ENCODE measurements around the gene ST6GALNAC4.
A peak's percentile ranks its signal among the peaks of the same experiment; 100 is the strongest.

Gene ST6GALNAC4

DNA sequence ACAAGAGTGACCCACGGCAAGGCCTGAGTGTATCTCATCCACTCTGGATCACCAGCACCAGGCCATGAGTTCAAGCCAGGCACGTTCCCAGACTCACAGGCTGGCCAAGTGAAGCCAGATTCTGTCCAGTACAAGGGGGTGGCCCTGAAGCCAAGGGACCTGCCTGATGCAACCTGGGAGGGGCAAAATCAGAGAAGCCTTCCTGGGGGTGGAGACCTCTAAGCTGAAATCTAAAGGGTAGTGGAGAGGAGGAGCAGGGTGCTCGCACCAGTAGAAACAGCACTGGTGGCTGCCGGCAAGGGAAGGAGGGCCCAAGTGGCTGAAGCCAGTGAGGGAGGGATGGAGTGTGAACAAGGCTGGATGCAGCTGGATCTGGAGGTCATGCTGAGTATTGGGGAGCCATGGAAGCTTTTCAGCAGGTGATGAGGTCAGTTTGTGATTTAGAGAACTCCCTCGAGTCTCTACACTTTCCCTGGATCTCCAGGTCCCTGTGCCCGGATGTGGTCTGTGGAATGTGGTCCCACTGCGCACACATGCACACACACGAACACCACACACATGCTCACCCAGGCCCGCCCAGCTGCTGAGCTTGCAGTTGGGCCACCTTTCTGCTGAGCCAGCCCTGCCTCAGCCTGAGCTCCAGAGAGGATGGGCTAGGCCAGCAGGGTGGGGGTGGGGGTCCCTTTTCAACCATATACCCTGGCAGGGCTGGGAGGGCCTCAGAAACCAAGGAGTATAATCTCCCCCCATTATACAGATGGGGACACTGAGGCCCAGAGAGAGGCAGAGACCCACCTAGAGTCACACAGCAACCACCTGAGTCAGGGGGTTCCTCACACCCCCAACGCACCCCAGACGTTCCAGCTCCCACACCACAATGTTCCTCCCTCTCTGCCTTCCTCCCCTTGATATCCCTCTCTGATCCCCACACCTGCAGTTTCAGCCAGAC, 12.1 kb upstream of the ST6GALNAC4 start:
- DNase-seq = no peak

DNA sequence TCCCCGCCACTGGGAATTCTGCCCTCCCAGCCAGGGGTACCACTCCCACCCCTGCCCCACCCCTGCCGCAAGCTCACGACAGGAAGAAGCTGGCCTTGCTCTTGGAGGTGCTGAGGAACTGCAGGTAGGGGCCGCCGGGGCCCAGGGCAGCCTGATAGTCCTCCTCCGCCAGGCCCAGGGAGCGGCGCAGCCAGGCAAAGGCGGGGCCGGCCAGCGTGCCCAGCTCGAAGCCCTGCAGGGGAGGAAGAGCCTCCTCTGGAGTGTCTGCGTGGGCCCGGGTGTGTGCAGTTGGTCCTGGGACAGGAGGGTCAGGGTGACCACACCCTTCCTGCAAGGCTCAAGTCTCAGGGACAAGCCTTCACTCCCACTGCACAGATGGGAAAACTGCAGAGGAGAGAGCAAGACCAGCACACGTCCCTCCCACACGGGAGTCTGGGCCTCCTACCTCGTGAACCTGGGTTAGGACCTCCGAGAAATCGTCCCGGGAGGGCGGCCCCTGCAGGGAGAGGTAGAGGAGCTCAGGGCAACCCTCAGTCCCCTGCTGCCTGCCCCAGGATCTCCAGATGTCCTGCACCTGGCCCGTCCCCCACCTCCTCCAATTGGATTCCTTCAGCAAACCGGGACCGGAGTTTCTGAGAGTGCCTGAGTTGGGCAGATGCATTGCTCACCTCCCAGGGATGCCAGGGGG, 11.3 kb upstream of the ST6GALNAC4 start:
- peak; percentile 49 for DNase-seq

DNA sequence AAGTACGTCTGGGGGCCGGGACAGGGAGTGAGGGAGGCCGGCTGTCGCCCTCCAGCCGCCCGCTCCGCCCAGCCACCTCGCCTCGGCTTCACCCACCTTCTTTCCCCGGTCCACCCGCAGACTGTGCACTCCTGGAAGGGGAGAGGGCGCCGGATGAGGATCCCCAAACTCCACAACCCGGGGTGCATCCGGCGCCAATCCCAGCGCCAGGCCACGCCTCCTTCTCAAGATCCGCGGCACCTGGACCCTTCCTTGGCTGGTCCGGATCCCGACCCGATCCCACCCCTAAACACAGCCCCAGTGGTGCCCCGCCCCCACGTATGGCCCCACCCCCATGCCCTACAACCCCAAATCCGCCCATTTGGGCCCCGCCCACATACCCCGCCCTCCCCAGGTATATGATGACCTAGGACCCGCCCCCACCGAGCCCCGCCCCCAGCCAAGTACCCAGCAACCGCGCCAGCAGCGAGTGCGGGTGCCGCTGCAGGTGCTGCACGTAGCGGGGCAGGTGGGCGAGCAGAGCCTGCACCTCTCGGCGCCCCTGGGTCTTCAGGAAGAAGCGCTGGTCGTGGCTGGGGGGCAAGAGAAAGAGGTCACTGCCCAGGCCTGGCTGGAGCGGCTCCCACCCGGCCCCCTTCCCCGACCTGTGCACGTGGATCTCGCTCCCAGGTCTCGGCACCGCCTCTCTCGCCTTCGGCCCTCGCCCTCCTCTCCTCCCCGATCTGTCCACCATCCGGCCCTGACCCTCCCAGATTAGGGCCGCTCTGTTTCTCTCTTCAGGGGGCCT, 10.6 kb upstream of the ST6GALNAC4 start:
- peak; percentile 61 for DNase-seq

DNA sequence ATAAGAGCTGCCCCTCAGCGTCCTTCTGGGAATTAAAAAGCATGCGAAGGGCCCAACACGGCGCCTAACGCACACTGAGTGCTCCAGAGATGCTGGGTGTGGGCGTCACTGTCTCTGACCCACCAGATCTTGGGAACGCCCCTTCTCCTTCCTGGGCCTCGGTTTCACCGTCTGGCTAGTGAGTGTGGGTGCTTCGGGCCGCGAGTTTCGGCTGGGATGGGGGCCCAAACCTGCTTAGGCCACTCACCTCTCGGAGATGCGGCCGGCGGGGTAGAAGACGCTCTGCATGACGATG, 10.0 kb upstream of the ST6GALNAC4 start:
- no peak for DNase-seq

DNA sequence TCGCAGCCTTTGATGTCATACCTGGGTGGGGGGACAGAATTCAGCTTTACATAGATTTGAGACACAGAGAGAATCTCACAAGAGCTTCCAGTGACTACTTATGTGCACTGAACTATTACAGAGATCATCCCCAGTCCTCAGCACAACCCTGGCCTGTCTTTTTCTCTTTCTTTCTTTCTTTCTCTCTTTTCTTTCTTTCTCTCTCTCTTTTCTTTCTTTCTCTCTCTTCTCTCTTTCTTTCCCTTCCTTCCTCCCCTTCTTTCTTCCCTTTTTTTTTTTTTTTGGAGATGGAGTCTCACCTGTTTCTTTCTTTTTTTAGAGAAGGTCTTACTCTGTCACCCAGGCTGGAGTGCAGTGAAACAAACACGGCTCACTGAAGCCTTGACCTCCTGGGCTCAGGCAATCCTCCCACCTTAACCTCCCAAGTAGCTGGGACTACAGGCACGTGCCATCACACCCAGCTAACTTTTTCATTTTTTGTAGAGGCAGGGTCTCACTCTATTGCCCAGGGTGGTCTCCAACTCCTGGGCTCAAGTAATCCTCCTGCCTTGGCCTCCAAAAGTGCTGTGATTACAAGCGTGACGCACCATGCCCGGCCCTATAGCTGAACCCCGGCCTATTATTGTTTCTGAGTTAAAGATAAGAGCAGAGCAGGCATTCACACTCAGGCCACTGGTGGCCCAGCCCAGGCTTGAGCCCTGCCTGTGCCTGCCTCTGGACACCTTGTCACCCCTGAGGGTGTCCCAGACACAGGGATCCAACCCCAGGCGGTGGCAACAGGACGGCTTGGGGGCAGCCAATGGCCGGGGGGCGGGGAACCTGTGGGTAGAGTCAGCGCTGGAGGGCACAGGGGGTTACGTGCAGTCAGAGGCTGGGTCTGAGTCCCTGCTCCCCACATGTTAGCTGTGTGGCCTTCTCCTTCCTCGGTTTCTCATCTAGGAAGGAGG, 9.4 kb upstream of the ST6GALNAC4 start:
- DNase-seq = no peak

DNA sequence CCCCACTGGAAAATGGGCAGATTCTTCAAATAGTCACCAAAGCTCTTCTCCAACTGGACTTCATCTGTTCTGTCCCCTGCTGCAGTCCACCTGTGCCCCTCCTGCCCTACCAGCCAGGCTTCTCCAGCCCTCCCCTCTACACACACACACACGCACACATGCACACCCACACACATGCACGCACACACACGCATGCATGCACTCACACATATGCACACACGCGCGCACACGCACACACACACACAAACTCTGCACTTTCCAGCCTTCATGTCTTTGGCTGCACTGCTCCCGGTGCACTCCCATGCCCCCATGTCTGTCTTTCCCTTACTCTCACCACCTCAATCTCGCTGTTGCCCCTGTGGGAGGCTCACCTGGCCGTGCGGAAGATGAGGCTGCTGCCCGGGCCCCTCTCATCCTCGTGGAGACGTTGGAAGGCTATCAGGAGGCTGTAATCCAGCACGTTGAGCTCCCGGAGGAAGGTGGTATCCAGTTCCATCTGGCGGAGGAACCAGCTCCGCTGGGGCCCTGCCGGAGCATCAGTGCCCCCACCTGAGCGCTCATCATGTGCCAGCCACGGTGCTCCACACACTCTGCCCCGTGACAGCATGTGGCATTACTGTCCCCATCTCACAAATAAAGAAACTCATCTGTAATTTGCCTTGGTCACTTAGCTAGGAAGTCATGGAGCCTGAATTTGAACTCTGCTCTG, 8.0 kb upstream of the ST6GALNAC4 start:
- no peak for DNase-seq

DNA sequence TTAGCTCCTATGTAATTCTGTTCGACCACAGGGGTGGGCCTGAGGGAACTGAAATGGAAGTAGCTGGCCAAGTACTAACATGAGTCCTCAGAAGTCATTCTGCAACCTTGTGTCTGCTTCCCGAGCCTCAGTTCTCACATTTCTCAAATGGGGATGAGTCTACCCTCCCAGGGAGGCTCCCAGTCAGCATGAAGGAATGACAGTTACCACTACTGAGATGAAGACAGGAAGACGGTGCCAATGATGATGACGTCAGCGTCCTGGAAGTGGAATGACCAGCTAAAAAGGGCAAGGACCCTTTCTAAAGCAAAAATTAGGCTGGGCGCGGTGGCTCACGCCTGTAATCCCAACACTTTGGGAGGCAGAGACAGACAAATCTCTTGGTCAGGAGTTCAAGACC, 6.9 kb upstream of the ST6GALNAC4 start:
- no peak for DNase-seq

DNA sequence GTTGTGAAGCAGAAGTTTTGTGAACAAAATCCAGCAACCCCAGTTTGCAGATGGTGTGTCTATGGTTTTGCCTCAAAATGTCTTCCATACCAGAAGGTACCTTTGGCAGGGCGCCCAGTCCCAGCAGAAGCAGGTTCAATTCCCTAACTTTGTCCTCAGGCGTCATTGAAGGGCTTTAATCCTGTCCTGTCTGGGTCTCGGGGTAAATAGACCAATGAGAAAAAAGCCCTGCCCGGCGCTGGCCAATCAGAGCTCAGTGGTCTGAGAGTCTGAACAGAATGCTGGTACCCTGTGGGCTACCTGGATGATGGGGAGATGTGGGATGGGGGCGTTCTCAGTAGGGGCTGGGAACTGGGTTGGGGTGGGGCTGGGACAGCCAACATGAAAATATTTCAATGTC, 6.2 kb upstream of the ST6GALNAC4 start:
- no peak for DNase-seq

DNA sequence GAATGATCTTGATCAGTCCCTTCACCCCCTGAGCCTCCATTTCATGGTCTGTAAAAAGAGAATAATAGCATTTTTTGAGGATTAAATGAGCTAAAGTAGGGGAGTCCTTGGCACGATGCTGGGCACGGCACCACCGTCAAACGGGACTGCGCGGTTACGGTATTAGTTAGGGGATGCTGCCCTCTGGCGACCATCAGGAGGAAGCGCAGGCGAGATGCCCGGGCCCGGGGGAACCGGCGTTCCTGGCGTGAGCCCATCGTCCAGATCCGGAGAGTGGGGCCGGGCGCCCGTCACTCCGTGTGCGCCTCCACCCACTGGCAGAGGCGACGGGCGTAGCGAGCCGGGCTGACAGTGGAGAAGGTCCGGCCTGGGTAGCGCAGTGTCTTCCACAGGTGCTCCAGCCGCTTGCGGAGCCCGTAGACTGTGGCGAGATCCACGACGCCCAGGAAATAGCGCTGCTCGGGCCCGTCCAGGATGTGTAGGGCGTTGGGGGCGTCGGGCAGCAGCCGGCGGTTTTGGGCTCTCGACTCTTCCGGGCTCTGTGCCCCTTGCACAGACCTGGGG, 4.8 kb upstream of the ST6GALNAC4 start:
- DNase-seq = peak; percentile 10

DNA sequence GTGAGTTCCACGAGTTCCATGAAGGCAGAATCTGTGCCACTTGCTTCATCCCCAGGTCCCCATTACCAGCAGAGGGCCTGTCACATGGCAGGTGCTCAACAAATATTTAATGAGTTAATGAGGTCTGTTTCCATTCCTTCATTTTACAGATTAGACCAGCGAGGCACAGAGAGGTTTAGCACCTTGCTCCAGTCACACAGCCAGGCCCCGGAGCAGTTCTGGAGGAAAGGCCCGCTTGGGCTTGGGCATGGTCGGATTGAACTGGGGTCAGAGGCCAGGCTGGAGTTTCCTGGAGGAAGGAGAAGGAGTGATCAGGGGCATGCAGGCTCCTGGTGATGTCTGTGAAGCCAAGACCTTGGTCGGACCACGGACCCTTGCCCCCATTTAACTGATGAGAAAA, 4.0 kb upstream of the ST6GALNAC4 start:
- DNase-seq = no peak

DNA sequence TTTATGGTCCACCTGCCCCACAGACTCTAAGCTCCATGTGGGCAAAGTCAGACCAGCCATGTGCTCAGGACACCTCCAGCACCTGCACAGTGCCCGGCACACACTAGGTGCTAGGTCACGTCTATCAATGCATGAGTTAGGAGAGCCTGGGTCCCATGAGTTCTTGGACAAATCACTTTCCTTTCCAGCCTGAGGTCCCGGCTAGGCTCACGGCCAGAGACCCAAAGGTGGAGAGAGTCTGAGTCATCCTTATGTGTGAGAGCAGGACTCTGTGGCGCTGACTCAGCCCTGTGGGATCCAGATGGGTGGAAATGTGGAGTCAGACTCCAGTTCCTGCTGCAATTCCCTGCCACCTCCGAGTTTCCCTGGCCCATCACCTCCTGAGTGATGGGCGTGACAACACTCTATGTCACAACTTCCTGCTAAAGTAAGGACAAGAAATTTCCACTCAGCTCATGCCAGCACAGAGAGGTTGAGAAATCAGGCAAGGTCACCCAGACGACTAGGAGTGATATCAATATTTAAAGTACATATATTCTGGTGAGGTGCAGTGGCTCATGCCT, 2.5 kb upstream of the ST6GALNAC4 start:
- DNase-seq = no peak

DNA sequence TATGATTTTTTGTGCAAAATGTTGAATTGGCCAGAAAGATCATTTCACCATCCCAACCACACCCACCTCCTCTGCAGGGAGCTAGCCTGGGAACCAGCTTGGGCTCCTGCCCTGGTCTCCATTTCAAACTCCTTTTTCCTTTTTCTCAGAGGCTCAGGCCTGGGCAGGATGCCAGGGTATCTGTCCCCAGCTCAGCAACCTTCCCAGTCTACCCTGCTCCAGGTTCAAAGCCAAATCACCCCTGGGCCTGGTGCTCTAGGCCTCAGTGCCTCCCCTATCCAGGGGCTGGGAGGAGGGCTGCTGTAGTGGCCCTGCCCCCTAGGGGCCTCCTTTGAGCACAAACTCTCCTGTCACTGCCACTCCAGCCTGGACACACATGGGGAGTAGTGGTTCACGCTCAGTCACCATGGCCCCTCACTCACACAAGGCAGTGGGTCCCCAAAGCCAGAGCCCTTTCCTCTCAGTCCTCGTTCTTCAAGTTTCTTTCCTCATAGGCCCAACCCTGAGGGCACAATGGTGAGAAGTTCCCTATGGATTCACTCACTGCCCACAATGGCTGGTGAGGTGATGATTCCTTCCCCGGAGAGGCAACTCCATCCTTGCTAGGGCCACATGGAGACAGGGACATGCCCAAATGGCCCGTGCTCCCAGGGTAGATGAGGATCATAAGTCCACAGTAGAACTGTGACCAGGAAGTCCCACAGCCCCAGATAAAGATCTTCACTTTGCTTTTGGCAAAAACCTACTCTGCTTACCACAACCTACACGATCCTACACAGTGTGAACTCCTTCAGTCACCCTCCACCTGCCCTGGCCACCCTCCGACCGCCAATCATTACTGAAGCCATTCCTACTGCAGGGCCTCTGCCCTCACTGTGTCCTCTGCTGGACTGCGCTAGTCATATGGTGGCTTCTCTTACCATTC, 1.6 kb upstream of the ST6GALNAC4 start:
- no peak for DNase-seq

DNA sequence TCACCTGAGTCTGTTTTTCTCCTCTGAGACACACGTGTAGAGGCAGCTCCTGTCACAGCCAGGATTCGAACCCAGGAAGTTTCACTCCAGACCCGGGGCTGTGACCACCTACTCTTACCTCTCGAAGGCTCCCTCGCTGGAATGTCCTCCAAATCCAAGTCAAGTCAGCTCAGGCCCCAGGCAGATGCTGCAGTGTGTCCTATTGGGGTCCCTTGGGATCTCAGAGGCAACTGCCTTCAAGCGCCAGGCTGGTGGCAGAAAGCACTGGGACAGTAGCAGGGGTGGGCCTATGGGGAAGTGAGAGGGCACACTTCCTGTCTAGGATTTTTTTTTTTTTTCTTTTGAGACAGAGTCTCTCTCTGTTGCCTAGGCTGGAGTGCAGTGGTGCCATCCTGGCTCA, 762 bp upstream of the ST6GALNAC4 start:
- DNase-seq = no peak

DNA sequence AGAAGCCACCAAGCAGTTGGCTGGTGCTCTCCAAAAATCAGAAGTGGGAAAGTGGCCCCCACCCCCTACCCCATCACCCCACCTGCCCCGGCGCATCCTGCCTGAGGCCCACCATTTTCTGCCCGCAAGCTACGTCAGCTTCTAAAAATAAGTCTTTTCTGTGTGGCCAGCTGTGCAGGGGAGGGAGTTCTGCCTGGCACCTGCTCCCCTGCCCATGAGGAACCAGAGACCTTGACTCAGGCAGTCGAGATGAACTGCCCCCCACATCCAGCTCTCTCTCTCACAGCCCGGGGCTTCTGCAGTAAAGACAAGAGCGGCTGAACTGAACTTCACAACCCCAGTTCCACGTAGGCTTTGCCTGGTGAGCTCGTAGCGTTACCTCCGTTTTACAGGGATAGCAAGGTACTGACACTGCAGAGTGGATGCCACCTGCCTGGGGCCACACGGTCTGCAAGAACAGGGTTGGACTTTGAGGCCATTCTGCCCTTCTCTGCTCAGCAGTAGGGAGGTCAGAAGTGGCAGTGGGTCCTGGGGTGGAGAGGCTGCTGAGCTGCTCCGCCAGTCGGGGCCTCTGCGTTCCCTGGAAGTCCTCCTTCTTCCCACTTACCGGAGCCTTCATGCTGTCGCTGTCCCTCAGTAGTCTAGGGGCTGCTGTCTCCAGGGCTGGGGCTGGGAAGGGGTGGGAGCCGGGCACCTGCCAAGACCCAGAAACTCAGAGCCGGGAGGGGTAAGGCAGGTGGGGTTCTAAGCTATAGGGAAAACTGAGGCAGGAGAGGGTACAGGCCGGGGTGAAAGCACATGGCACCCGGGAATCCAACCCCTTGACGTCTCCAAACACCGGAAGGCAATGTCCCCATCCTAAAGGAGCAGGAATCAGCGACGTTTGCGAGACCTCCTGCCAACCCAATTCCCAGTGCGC, 781 bp downstream of the ST6GALNAC4 start:
- no peak for DNase-seq

DNA sequence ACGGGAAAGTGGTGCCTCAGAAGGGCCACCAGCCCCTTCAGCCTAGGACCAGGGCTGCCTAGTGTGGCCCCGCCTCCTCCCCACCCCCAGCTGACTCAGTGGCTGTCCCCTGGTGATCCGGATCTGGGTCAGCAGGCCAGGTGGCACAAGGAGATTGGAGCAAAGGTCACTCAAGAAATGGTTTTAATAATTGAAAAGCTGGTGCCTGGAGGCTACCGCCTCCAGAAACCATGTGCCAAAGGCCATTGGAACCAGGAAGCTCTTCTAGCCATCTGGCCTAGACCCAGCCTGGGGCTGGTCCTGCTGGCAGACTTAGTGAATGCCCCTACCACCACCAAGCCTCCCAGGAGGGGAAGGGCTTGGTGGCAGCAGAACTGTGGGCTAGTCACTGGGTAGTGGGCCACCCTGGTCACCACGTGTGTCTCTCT, 1.5 kb downstream of the ST6GALNAC4 start:
- DNase-seq = no peak

DNA sequence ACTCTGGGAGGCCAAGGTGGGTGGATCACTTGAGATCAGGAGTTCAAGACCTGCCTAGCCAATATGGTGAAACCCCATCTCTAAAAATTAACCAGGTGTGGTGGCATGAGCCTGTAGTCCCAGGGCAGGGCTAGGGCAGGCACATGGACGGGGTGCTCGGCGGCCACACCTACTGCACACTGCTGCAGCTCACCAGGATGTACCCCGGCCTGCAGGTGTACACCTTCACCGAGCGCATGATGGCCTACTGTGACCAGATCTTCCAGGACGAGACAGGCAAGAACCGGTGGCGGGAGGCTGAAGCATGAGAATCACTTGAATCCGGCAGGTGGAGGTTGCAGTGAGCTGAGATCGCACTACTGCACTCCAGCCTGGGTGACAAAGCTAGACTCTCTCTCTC, 3.2 kb downstream of the ST6GALNAC4 start:
- no peak for DNase-seq

DNA sequence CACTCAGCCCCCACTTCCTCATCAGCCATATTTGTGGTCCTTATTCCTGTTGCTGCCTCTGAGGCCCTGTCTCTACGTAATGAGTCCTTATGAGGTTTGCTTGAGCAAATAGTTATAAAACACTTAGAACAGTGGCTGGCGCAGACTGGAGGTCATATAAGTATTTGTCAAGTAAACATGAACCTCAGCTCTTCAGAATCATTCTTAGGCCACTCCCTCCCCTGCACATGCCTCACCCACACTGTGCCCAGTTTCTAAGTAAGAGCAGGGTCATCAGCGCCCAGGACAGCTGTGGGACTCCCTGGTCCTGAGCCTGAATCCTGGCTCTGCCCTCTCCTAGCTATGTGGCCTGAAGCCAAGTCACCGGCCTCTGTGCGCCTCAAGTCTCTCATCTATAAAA, 4.0 kb downstream of the ST6GALNAC4 start:
- DNase-seq = no peak

DNA sequence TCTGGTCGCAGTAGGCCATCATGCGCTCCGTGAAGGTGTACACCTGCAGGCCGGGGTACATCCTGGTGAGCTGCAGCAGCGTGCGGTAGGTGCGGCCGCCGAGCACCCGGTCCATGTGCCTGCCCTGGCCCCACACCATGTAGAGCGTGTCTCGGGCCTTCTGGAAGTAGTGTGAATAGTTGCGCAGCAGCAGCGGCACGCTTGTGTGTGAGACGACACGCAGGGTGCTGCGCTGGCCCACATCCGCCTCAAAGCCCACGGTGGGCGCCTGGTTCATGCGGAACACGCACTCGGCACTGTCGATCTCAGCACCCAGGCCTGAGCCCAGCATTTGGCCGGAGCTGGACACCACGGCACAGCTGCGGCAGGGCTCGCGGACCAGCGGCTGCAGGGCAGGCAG, 4.5 kb downstream of the ST6GALNAC4 start:
- DNase-seq = no peak

Data from NCI-H748 treated with DMSO at 0.1 percent for 48 hours (cell line).